SH-SY5Y (cell line): ENCODE measurements around the gene SAE1.

Experiments used
- GATA2 ChIP-seq: IDR thresholded peaks from 2 replicates; pipeline ENCODE4 v1.6.1; 2011; ENCODE audit warnings: mild to moderate bottlenecking, low read depth, low read length
- GATA3 ChIP-seq: IDR thresholded peaks from 2 replicates; pipeline ENCODE4 v1.6.1; 2011; ENCODE audit warnings: low read depth, mild to moderate bottlenecking, low read length, moderate library complexity

- no peak for TF ChIP-seq GATA2
- TF ChIP-seq GATA3: no peak
These were observed 126.2 kb downstream of the SAE1 start for GRCh38 chr19:47256693-47257410.
